HG03575 (cell line): ENCODE measurements around the gene TRAF1.

ENCODE experiments used
- ATAC-seq: cut with Tn5 transposase; IDR thresholded peaks from one replicate; pipeline ENCODE4 v1.9.1; 2021; ENCODE audit not compliant: unreplicated experiment, insufficient number of reproducible peaks, low FRiP score; ENCODE audit errors: extremely low read depth

Gene TRAF1

GRCh38 chr9:120893611-120894307 is 32.8 kb downstream of the TRAF1 start:
- no peak for ATAC-seq

- ATAC-seq = peak; percentile 43
Observed at GRCh38 chr9:120892748-120893610, 33.6 kb downstream of the TRAF1 start.

GRCh38 chr9:120891884-120892747 is 34.5 kb downstream of the TRAF1 start:
- peak; percentile 17 for ATAC-seq

- ATAC-seq = no peak
Observed at GRCh38 chr9:120891245-120891883, 35.2 kb downstream of the TRAF1 start.

GRCh38 chr9:120890320-120891244 is 36.0 kb downstream of the TRAF1 start:
- ATAC-seq = no peak

- ATAC-seq = no peak
Observed at GRCh38 chr9:120889606-120890271, 36.9 kb downstream of the TRAF1 start.

GRCh38 chr9:120888626-120889025 is 38.0 kb downstream of the TRAF1 start:
- no peak for ATAC-seq

GRCh38 chr9:120886490-120886967 is 40.1 kb downstream of the TRAF1 start:
- no peak for ATAC-seq

- ATAC-seq = no peak
Observed at GRCh38 chr9:120885958-120886357, 40.6 kb downstream of the TRAF1 start.

GRCh38 chr9:120885457-120885856 is 41.1 kb downstream of the TRAF1 start:
- ATAC-seq = no peak

- no peak for ATAC-seq
Observed at GRCh38 chr9:120883608-120883996, 43.0 kb downstream of the TRAF1 start.

GRCh38 chr9:120882935-120883607 is 43.5 kb downstream of the TRAF1 start:
- ATAC-seq = no peak

GRCh38 chr9:120879446-120879845 is 47.1 kb downstream of the TRAF1 start:
- ATAC-seq = no peak

- no peak for ATAC-seq
Observed at GRCh38 chr9:120878188-120879130, 48.1 kb downstream of the TRAF1 start.

- no peak for ATAC-seq
Observed at GRCh38 chr9:120877276-120878034, 49.1 kb downstream of the TRAF1 start.
